Measurements from ENCODE around the gene CYP1A2. TPM values are rescaled to one million over a fixed set of nuclear protein-coding genes. Genes with fewer than 3 reads are reported as not detected.

Gene CYP1A2
- total RNA-seq, 2 experiments from 2014 or later = not detected

- Mint-ChIP-seq H3K36me3 (peaks cover 32% of the 10 kb centered on the region), H3K27ac (peak overlapping the region; percentile 89), H3K27me3 (no peaks in the 10 kb centered on the region), H3K4me1 (peaks cover 56% of the 10 kb centered on the region), H3K9me3 (no peaks in the 10 kb centered on the region), H3K4me3 (peak overlapping the region; percentile 22)
- DNase-seq = no peak
Observed at GRCh38 chr15:74798388-74799254, 50.0 kb downstream of the CYP1A2 start.

DNA sequence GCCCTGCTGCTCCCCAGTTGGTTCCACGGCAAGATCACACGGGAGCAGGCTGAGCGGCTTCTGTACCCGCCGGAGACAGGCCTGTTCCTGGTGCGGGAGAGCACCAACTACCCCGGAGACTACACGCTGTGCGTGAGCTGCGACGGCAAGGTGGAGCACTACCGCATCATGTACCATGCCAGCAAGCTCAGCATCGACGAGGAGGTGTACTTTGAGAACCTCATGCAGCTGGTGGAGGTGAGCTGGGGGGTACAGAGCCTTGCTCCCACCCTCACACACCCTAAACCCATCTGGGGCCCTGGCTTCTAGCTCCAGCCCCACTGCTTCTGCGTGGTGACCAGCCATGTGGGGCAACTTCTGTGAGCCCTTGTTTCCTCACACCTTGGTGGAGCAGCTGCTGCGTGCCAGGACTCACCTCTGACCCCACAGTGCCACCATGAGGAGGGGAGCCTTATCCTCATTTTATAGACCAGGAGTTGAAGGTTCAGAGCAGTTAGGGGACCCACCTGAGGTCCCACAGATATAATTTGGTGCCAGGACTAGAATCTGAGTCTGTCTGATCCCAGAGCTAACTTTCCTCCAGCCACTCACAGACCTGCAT, 50.7 kb downstream of the CYP1A2 start:
- Mint-ChIP-seq H3K4me3 (no peak overlapping the region), H3K27ac (peak overlapping the region; percentile 89), H3K9me3 (no peaks in the 10 kb centered on the region), H3K36me3 (peaks cover 38% of the 10 kb centered on the region), H3K27me3 (no peaks in the 10 kb centered on the region), H3K4me1 (peaks cover 52% of the 10 kb centered on the region)
- no peak for DNase-seq

GRCh38 chr15:74799856-74800558, 51.4 kb downstream of the CYP1A2 start:
- H3K9me3 Mint-ChIP-seq = no peaks in the 10 kb centered on the region
- no peaks in the 10 kb centered on the region for H3K27me3 Mint-ChIP-seq
- H3K4me3 Mint-ChIP-seq = peak overlapping the region; percentile 4
- peak overlapping the region; percentile 89 for H3K27ac Mint-ChIP-seq
- H3K36me3 Mint-ChIP-seq = peaks cover 40% of the 10 kb centered on the region
- peak; percentile 87 for DNase-seq
- H3K4me1 Mint-ChIP-seq = peaks cover 48% of the 10 kb centered on the region

GRCh38 chr15:74800559-74801094, 52.0 kb downstream of the CYP1A2 start:
- no peaks in the 10 kb centered on the region for H3K27me3 Mint-ChIP-seq
- DNase-seq = no peak
- H3K4me3 Mint-ChIP-seq = no peak overlapping the region
- no peak overlapping the region for H3K27ac Mint-ChIP-seq
- H3K36me3 Mint-ChIP-seq = peaks cover 43% of the 10 kb centered on the region
- no peaks in the 10 kb centered on the region for H3K9me3 Mint-ChIP-seq
- H3K4me1 Mint-ChIP-seq = peaks cover 42% of the 10 kb centered on the region

GRCh38 chr15:74801311-74801997, 52.8 kb downstream of the CYP1A2 start:
- peaks cover 37% of the 10 kb centered on the region for H3K4me1 Mint-ChIP-seq
- no peaks in the 10 kb centered on the region for H3K27me3 Mint-ChIP-seq
- H3K9me3 Mint-ChIP-seq = no peaks in the 10 kb centered on the region
- no peak overlapping the region for H3K4me3 Mint-ChIP-seq
- H3K36me3 Mint-ChIP-seq = peaks cover 37% of the 10 kb centered on the region
- no peak for DNase-seq
- H3K27ac Mint-ChIP-seq = peak overlapping the region; percentile 34

- Mint-ChIP-seq H3K4me3 (no peak overlapping the region), H3K4me1 (peaks cover 39% of the 10 kb centered on the region), H3K36me3 (peaks cover 35% of the 10 kb centered on the region), H3K27ac (no peak overlapping the region), H3K9me3 (no peaks in the 10 kb centered on the region), H3K27me3 (no peaks in the 10 kb centered on the region)
- DNase-seq = no peak
Observed at GRCh38 chr15:74802290-74802689, 53.6 kb downstream of the CYP1A2 start.

- Mint-ChIP-seq H3K27me3 (no peaks in the 10 kb centered on the region), H3K36me3 (peaks cover 31% of the 10 kb centered on the region), H3K4me1 (peaks cover 35% of the 10 kb centered on the region), H3K9me3 (no peaks in the 10 kb centered on the region), H3K4me3 (no peak overlapping the region), H3K27ac (peak overlapping the region; percentile 45)
- no peak for DNase-seq
Observed at GRCh38 chr15:74802862-74803447, 54.3 kb downstream of the CYP1A2 start.

- Mint-ChIP-seq H3K27ac (peak overlapping the region; percentile 50), H3K4me3 (no peak overlapping the region), H3K27me3 (no peaks in the 10 kb centered on the region), H3K9me3 (no peaks in the 10 kb centered on the region), H3K36me3 (peaks cover 24% of the 10 kb centered on the region), H3K4me1 (peaks cover 23% of the 10 kb centered on the region)
- DNase-seq = no peak
Observed at GRCh38 chr15:74804935-74805334, 56.3 kb downstream of the CYP1A2 start.

Other genes with a start within 250 kb of the CYP1A2 start
- gene ARID3B, start 207.6 kb upstream of the CYP1A2 start, total RNA-seq = 10 to 100 TPM; 23.4 to 23.5 TPM
- gene CLK3, start 133.0 kb upstream of the CYP1A2 start, total RNA-seq = 100 to 1,000 TPM; 102 to 103 TPM
- gene EDC3, start 52.8 kb upstream of the CYP1A2 start, total RNA-seq = 10 to 100 TPM; 54.3 to 55.7 TPM
- gene CYP1A1, start 23.3 kb upstream of the CYP1A2 start, total RNA-seq = 1 to 10 TPM; 4.7 to 4.9 TPM
- gene CSK, start 33.2 kb downstream of the CYP1A2 start, total RNA-seq = 100 to 1,000 TPM; 308 to 310 TPM
- gene LMAN1L, start 64.0 kb downstream of the CYP1A2 start, total RNA-seq = under 1 TPM; 0.14 to 0.33 TPM
- gene CPLX3, start 77.8 kb downstream of the CYP1A2 start, total RNA-seq = under 1 TPM in 1 of 2 experiments, not detected in 1; 0.19 TPM
- gene ULK3, start 94.3 kb downstream of the CYP1A2 start, total RNA-seq = 10 to 100 TPM; 41.1 to 49.9 TPM
- gene SCAMP2, start 124.5 kb downstream of the CYP1A2 start, total RNA-seq = 10 to 100 TPM; 57.5 to 59.6 TPM
- gene MPI, start 141.2 kb downstream of the CYP1A2 start, total RNA-seq = 10 to 100 TPM; 71.4 to 73.2 TPM
- gene FAM219B, start 158.0 kb downstream of the CYP1A2 start, total RNA-seq = 10 to 100 TPM; 31.5 to 37.6 TPM
- gene COX5A, start 189.2 kb downstream of the CYP1A2 start, total RNA-seq = 100 to 1,000 TPM; 352 to 363 TPM
- gene RPP25, start 207.9 kb downstream of the CYP1A2 start, total RNA-seq = 1 to 10 TPM; 9.4 to 10.0 TPM
- under 1 TPM; 0.44 to 0.58 TPM for gene SCAMP5, start 246.7 kb downstream of the CYP1A2 start, total RNA-seq

Measured in activated naive CD8-positive, alpha-beta T cell treated with anti-CD3 and anti-CD28 coated beads for 36 hours (primary cell).